GM20000 (cell line): ENCODE measurements around the gene VSIG4.

ENCODE experiments used
- DNase-seq: peaks from one replicate; pipeline ENCODE4 v3.0.0; 2012; ENCODE audit warnings: low spot score
- TF ChIP-seq, protein P1 (sequence below): IDR thresholded peaks from 2 replicates; pipeline ENCODE4 v1.5.1; 2012; ENCODE audit warnings: mild to moderate bottlenecking, control low read depth; ENCODE audit errors: extremely low read depth, missing control alignments

VSIG4 gene

GRCh38 chrX:65999563-66000148 lies 40.2 kb downstream of the VSIG4 start:
- TF ChIP-seq, protein P1, sequence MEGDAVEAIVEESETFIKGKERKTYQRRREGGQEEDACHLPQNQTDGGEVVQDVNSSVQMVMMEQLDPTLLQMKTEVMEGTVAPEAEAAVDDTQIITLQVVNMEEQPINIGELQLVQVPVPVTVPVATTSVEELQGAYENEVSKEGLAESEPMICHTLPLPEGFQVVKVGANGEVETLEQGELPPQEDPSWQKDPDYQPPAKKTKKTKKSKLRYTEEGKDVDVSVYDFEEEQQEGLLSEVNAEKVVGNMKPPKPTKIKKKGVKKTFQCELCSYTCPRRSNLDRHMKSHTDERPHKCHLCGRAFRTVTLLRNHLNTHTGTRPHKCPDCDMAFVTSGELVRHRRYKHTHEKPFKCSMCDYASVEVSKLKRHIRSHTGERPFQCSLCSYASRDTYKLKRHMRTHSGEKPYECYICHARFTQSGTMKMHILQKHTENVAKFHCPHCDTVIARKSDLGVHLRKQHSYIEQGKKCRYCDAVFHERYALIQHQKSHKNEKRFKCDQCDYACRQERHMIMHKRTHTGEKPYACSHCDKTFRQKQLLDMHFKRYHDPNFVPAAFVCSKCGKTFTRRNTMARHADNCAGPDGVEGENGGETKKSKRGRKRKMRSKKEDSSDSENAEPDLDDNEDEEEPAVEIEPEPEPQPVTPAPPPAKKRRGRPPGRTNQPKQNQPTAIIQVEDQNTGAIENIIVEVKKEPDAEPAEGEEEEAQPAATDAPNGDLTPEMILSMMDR = no peak
- DNase-seq = no peak

DNA sequence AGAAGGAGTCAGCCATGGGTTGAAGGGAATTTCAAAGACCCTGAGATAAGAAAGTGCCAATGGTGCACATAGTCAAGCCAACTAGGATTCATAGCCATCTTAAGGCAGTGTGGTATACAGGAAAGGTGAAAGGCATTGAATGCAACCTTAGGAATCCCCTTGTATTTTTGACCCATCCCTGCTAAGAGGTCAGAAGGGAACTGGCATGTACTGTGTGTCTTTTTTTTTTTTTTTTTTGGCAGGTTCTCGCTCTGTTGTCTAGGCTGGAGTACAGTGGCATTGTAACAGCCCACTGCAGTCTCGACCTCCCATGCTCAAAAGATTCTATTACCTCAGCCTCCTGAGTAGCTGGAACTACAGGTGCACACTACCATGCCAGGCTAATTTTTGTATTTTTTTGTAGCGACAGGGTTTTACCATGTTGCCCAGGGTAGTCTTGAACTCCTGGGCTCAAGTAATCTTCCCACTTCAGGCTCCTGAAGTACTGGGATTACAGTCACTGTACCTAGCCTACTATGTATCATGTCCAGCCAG lies 40.8 kb downstream of the VSIG4 start:
- DNase-seq = no peak
- TF ChIP-seq, protein P1 = no peak

DNA sequence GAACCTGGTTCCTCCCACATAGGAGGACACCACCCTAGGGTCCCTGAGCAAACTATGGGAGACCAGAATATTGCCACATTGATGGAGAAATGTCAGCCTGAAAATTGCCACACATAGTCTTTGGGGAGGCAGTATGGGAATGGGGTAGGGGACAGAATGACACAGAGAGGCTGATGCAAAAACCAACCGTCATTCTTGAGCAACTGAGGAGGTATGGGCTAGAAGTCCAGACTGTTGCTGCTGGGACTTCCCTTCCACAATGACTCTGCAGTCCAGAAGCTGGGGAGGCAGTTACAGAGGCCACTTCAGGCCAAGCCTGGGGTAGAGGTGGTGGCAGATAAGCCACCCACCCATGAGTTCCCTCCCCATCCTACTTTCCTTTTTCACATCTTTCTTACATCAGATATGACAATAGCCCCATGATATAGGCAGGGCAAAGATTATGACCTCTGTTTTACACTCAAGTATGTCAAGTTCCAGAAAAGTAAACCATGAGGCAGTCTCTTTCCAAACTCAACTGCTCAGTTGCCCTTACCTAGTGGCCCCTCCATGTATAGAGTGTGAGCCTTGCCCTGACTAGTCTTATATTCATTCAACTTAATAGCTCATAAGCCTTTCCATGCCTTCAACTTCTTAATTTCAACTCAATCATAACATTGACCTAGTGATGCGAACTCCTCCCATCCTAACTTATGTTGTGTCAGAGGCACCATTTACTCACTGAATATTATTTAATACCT lies 41.7 kb downstream of the VSIG4 start:
- TF ChIP-seq, protein P1 = no peak
- no peak for DNase-seq

DNA sequence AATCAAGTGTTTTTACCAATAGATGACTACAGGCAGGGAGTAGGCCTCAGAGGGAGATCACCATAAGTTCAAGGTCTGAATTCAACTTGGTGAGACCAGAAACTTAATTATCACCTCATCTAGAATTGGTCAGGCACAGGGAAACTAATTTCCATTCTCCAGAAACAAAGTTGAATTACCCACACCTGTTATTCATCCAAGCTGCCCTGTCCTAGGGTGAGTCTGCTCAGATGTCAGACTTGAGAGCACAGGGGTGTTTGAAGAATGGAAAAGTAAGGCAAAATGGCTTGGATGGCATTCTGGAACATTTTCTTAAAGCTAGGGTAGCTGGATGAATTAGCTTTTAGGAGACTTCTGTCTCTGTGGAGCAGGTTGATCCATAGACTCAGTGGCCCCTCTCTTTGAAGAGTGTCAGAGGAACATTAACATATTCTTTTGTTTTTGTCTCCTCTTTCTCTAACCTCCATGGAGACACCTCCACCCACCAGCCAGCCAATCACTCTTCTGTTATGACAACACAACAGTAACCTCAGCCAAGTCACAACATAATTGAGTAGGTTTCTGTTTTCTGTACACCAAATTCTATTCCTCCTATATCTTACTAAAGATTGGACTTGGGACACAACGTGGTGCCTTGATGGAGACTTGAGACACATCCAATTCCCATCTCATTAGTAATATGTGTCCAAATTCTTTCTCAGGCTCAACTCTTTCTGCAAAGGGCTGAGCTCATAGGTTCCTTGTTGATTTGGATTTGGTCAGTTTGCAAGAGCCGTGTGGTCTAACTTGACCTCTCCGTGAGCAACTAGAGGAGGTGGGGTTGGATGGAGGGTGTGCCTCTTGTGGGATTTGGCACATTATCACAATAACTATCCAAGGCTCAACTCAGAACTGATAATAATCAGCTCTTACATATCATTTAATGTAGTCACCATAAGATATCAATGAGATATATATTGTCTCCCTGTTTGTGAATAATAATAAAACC lies 45.1 kb downstream of the VSIG4 start:
- no peak for DNase-seq
- TF ChIP-seq, protein P1 = no peak

DNA sequence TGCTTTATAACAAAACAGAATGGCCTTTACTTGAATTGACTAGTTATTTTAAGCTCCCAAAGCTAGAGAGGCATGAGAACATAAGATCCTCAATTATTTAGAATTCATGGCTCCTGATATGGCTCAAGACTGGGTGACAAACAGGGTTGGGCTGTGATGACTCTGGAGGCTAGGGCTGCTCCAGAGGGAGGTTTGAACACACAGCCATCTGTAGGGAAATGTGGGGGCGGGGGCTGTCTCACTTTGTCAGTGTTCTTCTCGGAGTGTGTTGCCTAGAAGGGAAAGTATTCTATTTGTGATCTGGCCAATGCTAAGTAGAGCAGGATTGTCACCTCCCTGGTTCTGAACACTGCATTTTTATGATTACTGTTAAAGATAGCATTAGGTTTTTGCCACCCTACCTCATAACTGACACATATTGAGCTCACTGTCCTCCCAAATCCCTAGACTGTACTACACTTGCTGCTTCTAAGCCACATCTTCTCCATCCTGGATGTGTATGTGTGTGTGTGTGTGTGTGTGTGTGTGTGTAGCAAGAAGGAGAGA lies 45.9 kb downstream of the VSIG4 start:
- no peak for DNase-seq
- TF ChIP-seq, protein P1 = no peak

DNA sequence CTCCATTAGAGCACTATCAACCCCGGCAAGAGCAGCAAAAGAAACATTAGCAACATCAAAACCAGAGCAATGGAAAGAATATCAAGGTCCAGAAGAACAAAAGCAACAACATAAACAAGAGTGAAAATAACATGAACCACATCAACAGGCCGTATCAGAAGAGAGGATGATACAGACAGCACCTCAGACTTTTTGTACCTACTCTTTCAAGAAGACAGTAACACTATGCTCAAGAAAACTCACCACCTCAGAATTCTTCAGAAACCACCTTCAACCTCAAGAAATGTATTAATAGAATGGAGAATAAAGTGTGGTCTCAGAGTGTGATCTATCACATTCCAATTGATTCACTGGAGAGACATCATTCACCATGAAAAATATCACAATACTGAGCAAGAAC lies 46.5 kb downstream of the VSIG4 start:
- no peak for DNase-seq
- TF ChIP-seq, protein P1 = no peak
